ENCODE results near the gene USH2A. TPM values are rescaled to one million over a fixed set of nuclear protein-coding genes. Genes with fewer than 3 reads are reported as not detected.

The USH2A gene
- total and polyA plus RNA-seq, 4 experiments from 2014 or later: not detected

- intact Hi-C loops (cut with micrococcal nuclease): no loop called here
- H3K4me3 Mint-ChIP-seq: no peak overlapping the region
- H3K27me3 ChIP-seq (ENCODE audit: insufficient read depth, low read length): no peaks in the 10 kb centered on the region
- no peak for DNase-seq
- no peaks in the 10 kb centered on the region for H3K9me3 ChIP-seq (ENCODE audit: control insufficient read depth in 1 of 2, low read length in 2 of 2)
- ChIA-PET CTCF (ENCODE audit: partially characterized antibody) (no interaction called here), POLR2A (ENCODE audit: partially characterized antibody) (no interaction called here)
- peaks cover 0 to 6% (median 0%) of the 10 kb centered on the region in 8 donors for H3K9me3 Mint-ChIP-seq
- H3K4me1 ChIP-seq (ENCODE audit: insufficient read depth, low read length): no peaks in the 10 kb centered on the region
- no peak overlapping the region for H3K27ac ChIP-seq (ENCODE audit: low read depth, low read length)
- no peak overlapping the region for H3K27ac Mint-ChIP-seq
- no peaks in the 10 kb centered on the region for H3K4me1 Mint-ChIP-seq
- no peak overlapping the region for H3K4me3 ChIP-seq (ENCODE audit: low read length in 2 of 2)
- H3K36me3 ChIP-seq (ENCODE audit: insufficient read depth, low read length): no peaks in the 10 kb centered on the region
- H3K27me3 Mint-ChIP-seq: no peaks in the 10 kb centered on the region
- no peaks in the 10 kb centered on the region for H3K36me3 Mint-ChIP-seq
These were observed 678.8 kb downstream of the USH2A start for GRCh38 chr1:215744419-215744818.

- CTCF ChIA-PET (ENCODE audit: partially characterized antibody): no interaction called here
- POLR2A ChIA-PET (ENCODE audit: partially characterized antibody): no interaction called here
- H3K9me3 ChIP-seq (ENCODE audit: control insufficient read depth in 1 of 2, low read length in 2 of 2): no peaks in the 10 kb centered on the region
- H3K27me3 ChIP-seq (ENCODE audit: insufficient read depth, low read length): no peaks in the 10 kb centered on the region
- Mint-ChIP-seq H3K9me3 (peaks cover 0 to 10% (median 5%) of the 10 kb centered on the region in 8 donors), H3K4me3 (no peak overlapping the region), H3K27ac (no peak overlapping the region), H3K27me3 (no peaks in the 10 kb centered on the region), H3K36me3 (no peaks in the 10 kb centered on the region), H3K4me1 (no peaks in the 10 kb centered on the region)
- no peak overlapping the region for H3K4me3 ChIP-seq (ENCODE audit: low read length in 2 of 2)
- no peaks in the 10 kb centered on the region for H3K4me1 ChIP-seq (ENCODE audit: insufficient read depth, low read length)
- H3K27ac ChIP-seq (ENCODE audit: low read depth, low read length): no peak overlapping the region
- no peaks in the 10 kb centered on the region for H3K36me3 ChIP-seq (ENCODE audit: insufficient read depth, low read length)
- intact Hi-C loops (cut with micrococcal nuclease): no loop called here
- no peak for DNase-seq
These were observed 684.2 kb downstream of the USH2A start for GRCh38 chr1:215739025-215739424.

- Mint-ChIP-seq H3K9me3 (peaks cover 0 to 10% (median 7%) of the 10 kb centered on the region in 8 donors), H3K27ac (no peak overlapping the region), H3K36me3 (no peaks in the 10 kb centered on the region), H3K4me3 (no peak overlapping the region), H3K4me1 (no peaks in the 10 kb centered on the region), H3K27me3 (no peaks in the 10 kb centered on the region)
- Histone ChIP-seq H3K4me1 (ENCODE audit: insufficient read depth, low read length) (no peaks in the 10 kb centered on the region), H3K27ac (ENCODE audit: low read depth, low read length) (no peak overlapping the region), H3K4me3 (ENCODE audit: low read length in 2 of 2) (no peak overlapping the region), H3K36me3 (ENCODE audit: insufficient read depth, low read length) (no peaks in the 10 kb centered on the region), H3K9me3 (ENCODE audit: control insufficient read depth in 1 of 2, low read length in 2 of 2) (no peaks in the 10 kb centered on the region), H3K27me3 (ENCODE audit: insufficient read depth, low read length) (no peaks in the 10 kb centered on the region)
- ChIA-PET CTCF (ENCODE audit: partially characterized antibody) (no interaction called here), POLR2A (ENCODE audit: partially characterized antibody) (no interaction called here)
- DNase-seq: no peak
- intact Hi-C loops (cut with micrococcal nuclease): no loop called here
These were observed 691.5 kb downstream of the USH2A start for GRCh38 chr1:215731699-215732098.

GRCh38 chr1:215730600-215730999 lies 692.6 kb downstream of the USH2A start:
- Histone ChIP-seq H3K27me3 (ENCODE audit: insufficient read depth, low read length) (no peaks in the 10 kb centered on the region), H3K9me3 (ENCODE audit: control insufficient read depth in 1 of 2, low read length in 2 of 2) (no peaks in the 10 kb centered on the region), H3K36me3 (ENCODE audit: insufficient read depth, low read length) (no peaks in the 10 kb centered on the region), H3K4me3 (ENCODE audit: low read length in 2 of 2) (no peak overlapping the region), H3K27ac (ENCODE audit: low read depth, low read length) (no peak overlapping the region), H3K4me1 (ENCODE audit: insufficient read depth, low read length) (no peaks in the 10 kb centered on the region)
- ChIA-PET CTCF (ENCODE audit: partially characterized antibody) (no interaction called here), POLR2A (ENCODE audit: partially characterized antibody) (no interaction called here)
- Mint-ChIP-seq H3K27me3 (no peaks in the 10 kb centered on the region), H3K4me1 (no peaks in the 10 kb centered on the region), H3K27ac (no peak overlapping the region), H3K9me3 (peaks cover 0 to 10% (median 5%) of the 10 kb centered on the region in 8 donors), H3K36me3 (no peaks in the 10 kb centered on the region), H3K4me3 (no peak overlapping the region)
- intact Hi-C loops (cut with micrococcal nuclease): no loop called here
- no peak for DNase-seq

GRCh38 chr1:215728169-215728568 lies 695.1 kb downstream of the USH2A start:
- no peaks in the 10 kb centered on the region for H3K36me3 ChIP-seq (ENCODE audit: insufficient read depth, low read length)
- no peaks in the 10 kb centered on the region for H3K27me3 Mint-ChIP-seq
- POLR2A ChIA-PET (ENCODE audit: partially characterized antibody): no interaction called here
- no peak overlapping the region for H3K4me3 ChIP-seq (ENCODE audit: low read length in 2 of 2)
- H3K9me3 Mint-ChIP-seq: peaks cover 0 to 7% (median 4%) of the 10 kb centered on the region in 8 donors
- H3K27ac ChIP-seq (ENCODE audit: low read depth, low read length): no peak overlapping the region
- no peaks in the 10 kb centered on the region for H3K4me1 ChIP-seq (ENCODE audit: insufficient read depth, low read length)
- no peaks in the 10 kb centered on the region for H3K9me3 ChIP-seq (ENCODE audit: control insufficient read depth in 1 of 2, low read length in 2 of 2)
- no peak overlapping the region for H3K27ac Mint-ChIP-seq
- no peak overlapping the region for H3K4me3 Mint-ChIP-seq
- intact Hi-C loops (cut with micrococcal nuclease): no loop called here
- no peak for DNase-seq
- no peaks in the 10 kb centered on the region for H3K27me3 ChIP-seq (ENCODE audit: insufficient read depth, low read length)
- H3K4me1 Mint-ChIP-seq: no peaks in the 10 kb centered on the region
- CTCF ChIA-PET (ENCODE audit: partially characterized antibody): no interaction called here
- no peaks in the 10 kb centered on the region for H3K36me3 Mint-ChIP-seq

- Histone ChIP-seq H3K27me3 (ENCODE audit: insufficient read depth, low read length) (no peaks in the 10 kb centered on the region), H3K27ac (ENCODE audit: low read depth, low read length) (no peak overlapping the region), H3K36me3 (ENCODE audit: insufficient read depth, low read length) (no peaks in the 10 kb centered on the region), H3K4me3 (ENCODE audit: low read length in 2 of 2) (no peak overlapping the region), H3K9me3 (ENCODE audit: control insufficient read depth in 1 of 2, low read length in 2 of 2) (no peaks in the 10 kb centered on the region), H3K4me1 (ENCODE audit: insufficient read depth, low read length) (no peaks in the 10 kb centered on the region)
- DNase-seq: no peak
- ChIA-PET CTCF (ENCODE audit: partially characterized antibody) (no interaction called here), POLR2A (ENCODE audit: partially characterized antibody) (no interaction called here)
- Mint-ChIP-seq H3K4me3 (no peak overlapping the region), H3K9me3 (peaks cover 0 to 20% (median 8%) of the 10 kb centered on the region in 8 donors), H3K27me3 (no peaks in the 10 kb centered on the region), H3K27ac (no peak overlapping the region), H3K4me1 (no peaks in the 10 kb centered on the region), H3K36me3 (no peaks in the 10 kb centered on the region)
- intact Hi-C loops (cut with micrococcal nuclease): no loop called here
These were observed 703.1 kb downstream of the USH2A start for GRCh38 chr1:215720126-215720525.

GRCh38 chr1:215719552-215719951 lies 703.7 kb downstream of the USH2A start:
- Mint-ChIP-seq H3K9me3 (peaks cover 0 to 20% (median 8%) of the 10 kb centered on the region in 8 donors), H3K27ac (no peak overlapping the region), H3K4me1 (no peaks in the 10 kb centered on the region), H3K4me3 (no peak overlapping the region), H3K36me3 (no peaks in the 10 kb centered on the region), H3K27me3 (no peaks in the 10 kb centered on the region)
- ChIA-PET POLR2A (ENCODE audit: partially characterized antibody) (no interaction called here), CTCF (ENCODE audit: partially characterized antibody) (no interaction called here)
- no peaks in the 10 kb centered on the region for H3K4me1 ChIP-seq (ENCODE audit: insufficient read depth, low read length)
- no peak for DNase-seq
- H3K27me3 ChIP-seq (ENCODE audit: insufficient read depth, low read length): no peaks in the 10 kb centered on the region
- intact Hi-C loops (cut with micrococcal nuclease): no loop called here
- H3K9me3 ChIP-seq (ENCODE audit: control insufficient read depth in 1 of 2, low read length in 2 of 2): no peaks in the 10 kb centered on the region
- H3K36me3 ChIP-seq (ENCODE audit: insufficient read depth, low read length): no peaks in the 10 kb centered on the region
- no peak overlapping the region for H3K4me3 ChIP-seq (ENCODE audit: low read length in 2 of 2)
- H3K27ac ChIP-seq (ENCODE audit: low read depth, low read length): no peak overlapping the region

GRCh38 chr1:215718575-215719287 lies 704.5 kb downstream of the USH2A start:
- ChIA-PET POLR2A (ENCODE audit: partially characterized antibody) (no interaction called here), CTCF (ENCODE audit: partially characterized antibody) (no interaction called here)
- Histone ChIP-seq H3K36me3 (ENCODE audit: insufficient read depth, low read length) (no peaks in the 10 kb centered on the region), H3K4me1 (ENCODE audit: insufficient read depth, low read length) (no peaks in the 10 kb centered on the region), H3K9me3 (ENCODE audit: control insufficient read depth in 1 of 2, low read length in 2 of 2) (no peaks in the 10 kb centered on the region), H3K4me3 (ENCODE audit: low read length in 2 of 2) (no peak overlapping the region), H3K27ac (ENCODE audit: low read depth, low read length) (no peak overlapping the region), H3K27me3 (ENCODE audit: insufficient read depth, low read length) (no peaks in the 10 kb centered on the region)
- DNase-seq: no peak
- H3K9me3 Mint-ChIP-seq: peaks cover 0 to 20% (median 8%) of the 10 kb centered on the region in 8 donors
- intact Hi-C loops (cut with micrococcal nuclease): no loop called here
- H3K36me3 Mint-ChIP-seq: no peaks in the 10 kb centered on the region
- H3K4me1 Mint-ChIP-seq: no peaks in the 10 kb centered on the region
- H3K27me3 Mint-ChIP-seq: no peaks in the 10 kb centered on the region
- H3K27ac Mint-ChIP-seq: no peak overlapping the region
- no peak overlapping the region for H3K4me3 Mint-ChIP-seq

Data from CD4-positive, alpha-beta memory T cell (primary cell).